ENCODE data around the gene SSR4.

- TF ChIP-seq, protein P1, sequence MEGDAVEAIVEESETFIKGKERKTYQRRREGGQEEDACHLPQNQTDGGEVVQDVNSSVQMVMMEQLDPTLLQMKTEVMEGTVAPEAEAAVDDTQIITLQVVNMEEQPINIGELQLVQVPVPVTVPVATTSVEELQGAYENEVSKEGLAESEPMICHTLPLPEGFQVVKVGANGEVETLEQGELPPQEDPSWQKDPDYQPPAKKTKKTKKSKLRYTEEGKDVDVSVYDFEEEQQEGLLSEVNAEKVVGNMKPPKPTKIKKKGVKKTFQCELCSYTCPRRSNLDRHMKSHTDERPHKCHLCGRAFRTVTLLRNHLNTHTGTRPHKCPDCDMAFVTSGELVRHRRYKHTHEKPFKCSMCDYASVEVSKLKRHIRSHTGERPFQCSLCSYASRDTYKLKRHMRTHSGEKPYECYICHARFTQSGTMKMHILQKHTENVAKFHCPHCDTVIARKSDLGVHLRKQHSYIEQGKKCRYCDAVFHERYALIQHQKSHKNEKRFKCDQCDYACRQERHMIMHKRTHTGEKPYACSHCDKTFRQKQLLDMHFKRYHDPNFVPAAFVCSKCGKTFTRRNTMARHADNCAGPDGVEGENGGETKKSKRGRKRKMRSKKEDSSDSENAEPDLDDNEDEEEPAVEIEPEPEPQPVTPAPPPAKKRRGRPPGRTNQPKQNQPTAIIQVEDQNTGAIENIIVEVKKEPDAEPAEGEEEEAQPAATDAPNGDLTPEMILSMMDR (optimal IDR thresholded peaks at IDR 0.05 in 1 of 3, IDR thresholded peaks at IDR 0.05 in 1 of 3, conservative IDR thresholded peaks at IDR 0.05 in 1 of 3; ENCODE audit: extremely low read depth in 1 of 3, insufficient read depth in 2 of 3, low read length in 3 of 3): no peak
- no peak for TF ChIP-seq EZH2 (IDR thresholded peaks at IDR 0.05; ENCODE audit: low read length)
These were observed 38.3 kb downstream of the SSR4 start for GRCh38 chrX:153832728-153833127.
